ENCODE results near the gene XYLB. TPM values are rescaled to one million over a fixed set of nuclear protein-coding genes. Genes with fewer than 3 reads are reported as not detected.

XYLB gene
- total RNA-seq, 1 experiment from 2014 or later, result 11.2 TPM

GRCh38 chr3:38454178-38454883 lies 107.7 kb downstream of the XYLB start:
- Histone ChIP-seq H3K27me3 (ENCODE audit: low read length) (no peaks in the 10 kb centered on the region), H3K36me3 (ENCODE audit: low read depth, low read length) (no peaks in the 10 kb centered on the region), H4K20me1 (ENCODE audit: low read length) (no peaks in the 10 kb centered on the region), H3K4me1 (ENCODE audit: insufficient read depth, low read length) (peaks cover 25% of the 10 kb centered on the region; the same call in 1 of the 2 replicates), H3F3A (ENCODE audit: low read length, unreplicated experiment) (no peaks in the 10 kb centered on the region), H3K4me2 (ENCODE audit: low read length) (peak overlapping the region; percentile 100), H2AFZ (ENCODE audit: low read length) (peak overlapping the region; percentile 92), H3K9ac (ENCODE audit: low read length) (peak overlapping the region; percentile 81), H3K9me2 (replicated peaks; ENCODE audit: low read length) (no peaks in the 10 kb centered on the region), H3K4me3 (ENCODE audit: low read length) (peak overlapping the region; percentile 82), H3K79me2 (ENCODE audit: low read length) (peaks cover 25% of the 10 kb centered on the region), H3K9me3 (ENCODE audit: low read length) (no peaks in the 10 kb centered on the region; the same call in 1 of the 2 replicates), H3K27ac (ENCODE audit: low read length) (no peak overlapping the region)
- ChIA-PET CTCF (no interaction called here), POLR2A (ENCODE audit: unreplicated experiment) (no interaction called here)
- intact Hi-C loops (cut with micrococcal nuclease), result loop anchor here (10.0 kb wide), 2 partner anchors 320 to 450 kb away; partner anchors contain the start of genes ACAA1 and MYD88
- TF ChIP-seq EZH2phosphoT487 (IDR thresholded peaks at IDR 0.05; ENCODE audit: borderline replicate concordance, low read length), result no peak
- TF ChIP-seq, protein P1, sequence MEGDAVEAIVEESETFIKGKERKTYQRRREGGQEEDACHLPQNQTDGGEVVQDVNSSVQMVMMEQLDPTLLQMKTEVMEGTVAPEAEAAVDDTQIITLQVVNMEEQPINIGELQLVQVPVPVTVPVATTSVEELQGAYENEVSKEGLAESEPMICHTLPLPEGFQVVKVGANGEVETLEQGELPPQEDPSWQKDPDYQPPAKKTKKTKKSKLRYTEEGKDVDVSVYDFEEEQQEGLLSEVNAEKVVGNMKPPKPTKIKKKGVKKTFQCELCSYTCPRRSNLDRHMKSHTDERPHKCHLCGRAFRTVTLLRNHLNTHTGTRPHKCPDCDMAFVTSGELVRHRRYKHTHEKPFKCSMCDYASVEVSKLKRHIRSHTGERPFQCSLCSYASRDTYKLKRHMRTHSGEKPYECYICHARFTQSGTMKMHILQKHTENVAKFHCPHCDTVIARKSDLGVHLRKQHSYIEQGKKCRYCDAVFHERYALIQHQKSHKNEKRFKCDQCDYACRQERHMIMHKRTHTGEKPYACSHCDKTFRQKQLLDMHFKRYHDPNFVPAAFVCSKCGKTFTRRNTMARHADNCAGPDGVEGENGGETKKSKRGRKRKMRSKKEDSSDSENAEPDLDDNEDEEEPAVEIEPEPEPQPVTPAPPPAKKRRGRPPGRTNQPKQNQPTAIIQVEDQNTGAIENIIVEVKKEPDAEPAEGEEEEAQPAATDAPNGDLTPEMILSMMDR (conservative IDR thresholded peaks at IDR 0.05; ENCODE audit: low read depth, low read length), result no peak
- TF ChIP-seq EZH2 (IDR thresholded peaks at IDR 0.05; ENCODE audit: low read length, unreplicated experiment), result no peak
- ATAC-seq (peak; percentile 33), DNase-seq (peak; percentile 36)
- no TSS peak for BruUV-seq (replicated peaks)

DNA sequence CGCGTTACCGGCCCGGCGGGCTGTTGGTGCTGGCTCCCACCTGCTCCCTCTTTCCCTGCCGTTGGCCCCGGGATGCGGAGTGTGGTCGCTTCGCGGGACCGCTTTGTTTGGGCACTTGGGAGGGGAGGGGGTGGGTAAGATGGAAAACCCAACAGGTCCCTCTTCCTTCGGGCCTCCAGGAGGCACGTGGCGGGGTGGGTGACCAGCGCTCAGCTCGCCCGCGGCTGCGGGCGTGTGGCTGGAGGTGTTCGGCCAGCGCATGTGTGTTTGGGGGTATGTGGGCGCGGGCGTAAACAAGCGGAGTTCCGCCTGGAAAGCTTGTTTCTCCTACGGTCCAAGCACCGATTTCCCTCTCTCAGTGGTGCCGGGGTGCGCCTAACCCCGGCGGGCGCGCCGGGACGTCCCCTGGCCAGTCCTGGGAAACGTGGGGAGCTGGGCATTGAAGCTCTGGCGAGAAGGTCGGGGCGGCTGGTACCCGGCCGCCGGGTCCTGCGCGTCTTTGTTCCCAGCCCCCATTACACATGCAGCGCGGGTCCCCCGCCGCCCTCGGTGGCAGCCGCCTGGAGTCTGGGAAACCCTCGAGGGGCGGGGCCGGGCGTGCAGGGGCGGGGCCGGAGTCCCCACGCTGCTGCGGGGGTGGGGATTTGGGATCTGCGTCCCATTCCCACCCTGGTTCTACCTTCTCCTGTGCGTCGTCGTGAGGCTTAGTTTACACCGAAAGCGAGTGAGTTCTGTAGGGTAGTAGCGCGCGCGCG lies 108.5 kb downstream of the XYLB start:
- Histone ChIP-seq H3K9me3 (ENCODE audit: low read length) (no peaks in the 10 kb centered on the region; the same call in 1 of the 2 replicates), H3K36me3 (ENCODE audit: low read depth, low read length) (no peaks in the 10 kb centered on the region), H2AFZ (ENCODE audit: low read length) (peak overlapping the region; percentile 92), H3F3A (ENCODE audit: low read length, unreplicated experiment) (no peaks in the 10 kb centered on the region), H3K9ac (ENCODE audit: low read length) (peak overlapping the region; percentile 81), H3K27ac (ENCODE audit: low read length) (peak overlapping the region; percentile 18; the same call in 1 of the 2 replicates), H3K9me2 (replicated peaks; ENCODE audit: low read length) (no peaks in the 10 kb centered on the region), H4K20me1 (ENCODE audit: low read length) (no peaks in the 10 kb centered on the region), H3K79me2 (ENCODE audit: low read length) (peaks cover 30% of the 10 kb centered on the region), H3K4me1 (ENCODE audit: insufficient read depth, low read length) (peaks cover 28% of the 10 kb centered on the region; the same call in 1 of the 2 replicates), H3K4me3 (ENCODE audit: low read length) (peak overlapping the region; percentile 82), H3K27me3 (ENCODE audit: low read length) (no peaks in the 10 kb centered on the region), H3K4me2 (ENCODE audit: low read length) (peak overlapping the region; percentile 100)
- POLR2A ChIA-PET (ENCODE audit: unreplicated experiment), result interaction anchor here (0.5 to 0.6 kb wide), 2 partner anchors 11 to 254 kb away, joined by 3 to 4 read pairs; no protein-coding TSS in a partner anchor
- TF ChIP-seq EZH2phosphoT487 (IDR thresholded peaks at IDR 0.05; ENCODE audit: borderline replicate concordance, low read length) (no peak), EZH2 (IDR thresholded peaks at IDR 0.05; ENCODE audit: low read length, unreplicated experiment) (no peak)
- TF ChIP-seq, protein P1 (conservative IDR thresholded peaks at IDR 0.05; ENCODE audit: low read depth, low read length), result no peak
- intact Hi-C loops (cut with micrococcal nuclease), result loop anchor here (1.0 to 10.0 kb wide), 3 partner anchors 106 to 450 kb away; partner anchors contain the start of genes ACAA1 and MYD88
- ATAC-seq (peak; percentile 61), DNase-seq (peak; percentile 85)
- CTCF ChIA-PET, result interaction anchor here (0.6 kb wide), 1 partner anchor 108 kb away, joined by 5 read pairs; the partner anchor contains the start of gene XYLB
- BruUV-seq (replicated peaks), result TSS peak; percentile 54

Measured in PC-3 (cell line).